A673 (cell line): ENCODE measurements around the gene ANKRD29.

Source experiments
- CTCF ChIP-seq: fragments of 300-800, 200-600 bp; sonication (generic); conservative IDR thresholded peaks from 2 replicates; pipeline ENCODE4 v1.5.1; 2017; ENCODE audit warnings: low read depth, mild to moderate bottlenecking, antibody characterized with exemption, low read length, moderate library complexity, mixed read lengths
- EZH2 ChIP-seq: fragments of 200-600 bp; sonication (generic); IDR thresholded peaks from 2 replicates; pipeline ENCODE4 v1.6.1; 2017; ENCODE audit warnings: borderline replicate concordance, low read depth, mild to moderate bottlenecking, mixed read lengths, antibody characterized with exemption, low read length; ENCODE audit not compliant: poor library complexity, severe bottlenecking

- TF ChIP-seq CTCF (no peak), EZH2 (no peak)
Observed at GRCh38 chr18:23556145-23556780, 106.4 kb downstream of the ANKRD29 start.
